SK-N-SH treated with all-trans-retinoic acid at 6 μM for 48 hours (cell line): Measurements from ENCODE around the gene CYP4F2.

ENCODE experiments used
- ATAC-seq: fragments of 200-7000 bp; cut with Tn5 transposase; 3 replicates; pipeline ENCODE4 v1.9.1; 2020; ENCODE audit warnings: mild to moderate bottlenecking, moderate library complexity
- ARNTL ChIP-seq: fragments of 450-650 bp; formaldehyde crosslinking; IDR thresholded peaks from 2 replicates; pipeline ENCODE4 v1.5.0; 2020; ENCODE audit warnings: low read depth, mild to moderate bottlenecking, moderate library complexity, borderline replicate concordance
- BACH2 ChIP-seq: fragments of 250-450 bp; sonication (Bioruptor Pico); IDR thresholded peaks from 2 replicates; pipeline ENCODE4 v1.9.0; 2021; ENCODE audit warnings: mild to moderate bottlenecking, borderline replicate concordance
- CREB5 ChIP-seq: fragments of 250-450 bp; sonication (Bioruptor Pico); IDR thresholded peaks from 2 replicates; pipeline ENCODE4 v1.5.1; 2020; ENCODE audit warnings: low read depth, mild to moderate bottlenecking, moderate library complexity
- CSDC2 ChIP-seq: fragments of 250-450 bp; sonication (Bioruptor Pico); IDR thresholded peaks from 2 replicates; pipeline ENCODE4 v1.5.0; 2020; ENCODE audit warnings: mild to moderate bottlenecking, moderate library complexity
- ESRRG ChIP-seq: fragments of 250-450 bp; sonication (Bioruptor Pico); IDR thresholded peaks from 2 replicates; pipeline ENCODE4 v1.6.1; 2021; ENCODE audit warnings: mild to moderate bottlenecking
- GLIS3 ChIP-seq: fragments of 250-450 bp; sonication (Bioruptor Pico); IDR thresholded peaks from 2 replicates; pipeline ENCODE4 v1.5.0; 2020; ENCODE audit warnings: mild to moderate bottlenecking, moderate library complexity
- ISL1 ChIP-seq: fragments of 250-450 bp; sonication (Bioruptor Pico); IDR thresholded peaks from 2 replicates; pipeline ENCODE4 v2.1.2; 2022; ENCODE audit warnings: mild to moderate bottlenecking, moderate library complexity
- OSR1 ChIP-seq: fragments of 250-450 bp; sonication (Bioruptor Pico); IDR thresholded peaks from 2 replicates; pipeline ENCODE4 v1.8.0; 2022; ENCODE audit warnings: moderate library complexity, mild to moderate bottlenecking, inconsistent platforms
- POU6F1 ChIP-seq: fragments of 250-450 bp; sonication (Bioruptor Pico); IDR thresholded peaks from 2 replicates; pipeline ENCODE4 v1.8.0; 2021; ENCODE audit warnings: low read depth, mild to moderate bottlenecking, moderate library complexity, borderline replicate concordance
- PPARA ChIP-seq: fragments of 250-450 bp; sonication (Bioruptor Pico); IDR thresholded peaks from 2 replicates; pipeline ENCODE4 v1.5.0; 2020; ENCODE audit warnings: mild to moderate bottlenecking, borderline replicate concordance
- RARB ChIP-seq: fragments of 250-450 bp; sonication (Bioruptor Pico); IDR thresholded peaks from 2 replicates; pipeline ENCODE4 v1.8.0; 2021; ENCODE audit warnings: mild to moderate bottlenecking, moderate library complexity
- SNAI2 ChIP-seq: fragments of 250-450 bp; sonication (Bioruptor Pico); IDR thresholded peaks from 2 replicates; pipeline ENCODE4 v1.5.0; 2020; ENCODE audit warnings: mild to moderate bottlenecking, moderate library complexity
- TCF4 ChIP-seq: fragments of 250-450 bp; sonication (Bioruptor Pico); IDR thresholded peaks from 2 replicates; pipeline ENCODE4 v1.8.0; 2021; ENCODE audit warnings: mild to moderate bottlenecking, moderate library complexity, borderline replicate concordance
- TOX ChIP-seq: fragments of 250-450 bp; sonication (Bioruptor Pico); IDR thresholded peaks from 2 replicates; pipeline ENCODE4 v1.8.0; 2021; ENCODE audit warnings: mild to moderate bottlenecking, moderate library complexity, borderline replicate concordance
- ZC3H10 ChIP-seq: fragments of 250-450 bp; sonication (Bioruptor Pico); IDR thresholded peaks from 2 replicates; pipeline ENCODE4 v1.5.1; 2021; ENCODE audit warnings: mild to moderate bottlenecking, moderate library complexity
- ZFP3 ChIP-seq: fragments of 250-450 bp; sonication (Bioruptor Pico); IDR thresholded peaks from 2 replicates; pipeline ENCODE4 v1.5.0; 2020; ENCODE audit warnings: mild to moderate bottlenecking, moderate library complexity
- ZFP30 ChIP-seq: fragments of 450-650 bp; formaldehyde crosslinking; IDR thresholded peaks from 2 replicates; pipeline ENCODE4 v1.5.0; 2022; ENCODE audit warnings: mild to moderate bottlenecking, moderate library complexity
- ZNF565 ChIP-seq: fragments of 450-650 bp; formaldehyde crosslinking; conservative IDR thresholded peaks from 2 replicates; pipeline ENCODE4 v1.5.0; 2020; ENCODE audit warnings: low read depth, mild to moderate bottlenecking, moderate library complexity
- ZNF70 ChIP-seq: fragments of 450-650 bp; formaldehyde crosslinking; IDR thresholded peaks from 2 replicates; pipeline ENCODE4 v1.5.0; 2020; ENCODE audit warnings: mild to moderate bottlenecking, moderate library complexity
- ZNF8 ChIP-seq: fragments of 450-650 bp; formaldehyde crosslinking; IDR thresholded peaks from 2 replicates; pipeline ENCODE4 v1.5.0; 2020; ENCODE audit warnings: mild to moderate bottlenecking, moderate library complexity
- TF ChIP-seq, protein P1 (sequence below): fragments of 250-450 bp; sonication (Bioruptor Pico); IDR thresholded peaks from 2 replicates; pipeline ENCODE4 v1.8.0; 2020; ENCODE audit warnings: mild to moderate bottlenecking, moderate library complexity, borderline replicate concordance
- TF ChIP-seq, protein P2 (sequence below): fragments of 250-450 bp; sonication (Bioruptor Pico); IDR thresholded peaks from 2 replicates; pipeline ENCODE4 v1.5.1; 2021; ENCODE audit warnings: mild to moderate bottlenecking, moderate library complexity

The CYP4F2 gene

GRCh38 chr19:15913830-15914229 is 16.0 kb upstream of the CYP4F2 start (continued):
- no peak for TF ChIP-seq POU6F1 (CRISPR knock-in tag)
- no peak for TF ChIP-seq ESRRG
- TF ChIP-seq ISL1 (CRISPR knock-in tag) = no peak
- no peak for TF ChIP-seq GLIS3 (CRISPR knock-in tag)
- TF ChIP-seq CSDC2 (CRISPR knock-in tag) = no peak
- TF ChIP-seq ZFP3 = no peak
- no peak for TF ChIP-seq ARNTL (CRISPR knock-in tag)
- TF ChIP-seq TOX (CRISPR knock-in tag) = no peak
- no peak for TF ChIP-seq ZNF8 (CRISPR knock-in tag)
- TF ChIP-seq RARB (CRISPR knock-in tag) = no peak

DNA sequence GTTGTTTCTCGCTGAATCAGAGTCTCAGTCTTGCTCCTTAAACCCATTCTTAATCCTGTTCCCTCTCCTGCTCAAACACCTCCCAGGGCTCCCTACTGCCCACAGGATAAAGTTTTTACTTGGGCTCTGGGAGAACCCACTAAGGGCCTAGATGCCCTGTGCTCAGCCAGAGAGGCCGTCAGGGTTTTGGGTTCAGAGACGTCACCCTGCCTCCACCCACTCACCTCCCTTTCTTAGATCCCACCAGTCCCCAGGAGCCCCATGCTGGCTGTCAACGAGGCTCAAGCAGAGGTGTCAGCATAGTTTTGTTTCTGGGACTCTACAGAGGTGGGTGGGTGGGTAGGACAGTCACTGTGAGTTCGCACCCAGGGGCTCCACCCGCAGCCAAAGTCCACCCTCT is 15.5 kb upstream of the CYP4F2 start:
- ATAC-seq = no peak
- TF ChIP-seq CSDC2 (CRISPR knock-in tag) (no peak), POU6F1 (CRISPR knock-in tag) (no peak), ESRRG (no peak), BACH2 (CRISPR knock-in tag) (no peak), OSR1 (CRISPR knock-in tag) (no peak), TCF4 (CRISPR knock-in tag) (no peak), ZNF8 (CRISPR knock-in tag) (no peak), SNAI2 (no peak), GLIS3 (CRISPR knock-in tag) (no peak), ZNF70 (CRISPR knock-in tag) (no peak), ZC3H10 (CRISPR knock-in tag) (no peak), TOX (CRISPR knock-in tag) (no peak)
- TF ChIP-seq, protein P1, sequence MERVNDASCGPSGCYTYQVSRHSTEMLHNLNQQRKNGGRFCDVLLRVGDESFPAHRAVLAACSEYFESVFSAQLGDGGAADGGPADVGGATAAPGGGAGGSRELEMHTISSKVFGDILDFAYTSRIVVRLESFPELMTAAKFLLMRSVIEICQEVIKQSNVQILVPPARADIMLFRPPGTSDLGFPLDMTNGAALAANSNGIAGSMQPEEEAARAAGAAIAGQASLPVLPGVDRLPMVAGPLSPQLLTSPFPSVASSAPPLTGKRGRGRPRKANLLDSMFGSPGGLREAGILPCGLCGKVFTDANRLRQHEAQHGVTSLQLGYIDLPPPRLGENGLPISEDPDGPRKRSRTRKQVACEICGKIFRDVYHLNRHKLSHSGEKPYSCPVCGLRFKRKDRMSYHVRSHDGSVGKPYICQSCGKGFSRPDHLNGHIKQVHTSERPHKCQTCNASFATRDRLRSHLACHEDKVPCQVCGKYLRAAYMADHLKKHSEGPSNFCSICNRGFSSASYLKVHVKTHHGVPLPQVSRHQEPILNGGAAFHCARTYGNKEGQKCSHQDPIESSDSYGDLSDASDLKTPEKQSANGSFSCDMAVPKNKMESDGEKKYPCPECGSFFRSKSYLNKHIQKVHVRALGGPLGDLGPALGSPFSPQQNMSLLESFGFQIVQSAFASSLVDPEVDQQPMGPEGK = no peak

DNA sequence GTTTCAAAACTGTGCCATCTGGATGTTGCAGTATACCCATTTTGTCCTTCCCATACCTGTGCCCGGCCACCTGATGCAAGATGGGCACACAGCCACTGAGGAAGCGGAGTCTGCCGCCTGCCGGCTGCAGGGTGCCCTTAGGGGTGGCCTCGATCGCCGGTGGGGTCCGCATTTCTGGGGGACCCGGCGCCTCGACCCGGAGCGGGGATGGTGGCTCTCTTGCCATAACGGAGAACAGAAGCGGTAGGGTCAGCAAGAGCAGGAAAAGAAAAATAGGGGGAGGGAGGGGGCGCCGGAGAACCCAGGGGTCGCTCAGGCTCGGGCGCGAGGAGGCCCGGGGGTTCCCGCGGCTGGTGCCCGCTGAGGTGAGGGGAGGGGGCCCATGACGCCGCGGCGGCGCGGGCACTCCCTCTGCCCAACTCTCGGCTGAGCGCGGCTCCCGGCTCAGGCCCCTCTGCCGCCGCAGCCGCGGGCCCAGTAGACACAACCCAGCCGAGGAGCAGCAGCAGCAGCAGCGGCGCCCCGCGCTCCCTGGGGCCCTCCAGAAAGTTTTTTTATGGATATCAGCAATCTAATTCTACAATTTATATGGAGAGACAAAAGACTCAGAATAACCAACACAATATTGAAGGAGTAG is 13.8 kb upstream of the CYP4F2 start:
- no peak for ATAC-seq
- TF ChIP-seq PPARA (CRISPR knock-in tag) (no peak), ZFP30 (CRISPR knock-in tag) (no peak), CREB5 (CRISPR knock-in tag) (no peak), POU6F1 (CRISPR knock-in tag) (no peak), OSR1 (CRISPR knock-in tag) (no peak), ZC3H10 (CRISPR knock-in tag) (no peak), RARB (CRISPR knock-in tag) (no peak), ZNF70 (CRISPR knock-in tag) (no peak), ZFP3 (no peak), ESRRG (no peak), TOX (CRISPR knock-in tag) (no peak), ZNF8 (CRISPR knock-in tag) (no peak), CSDC2 (CRISPR knock-in tag) (no peak), SNAI2 (no peak), TCF4 (CRISPR knock-in tag) (no peak), ARNTL (CRISPR knock-in tag) (no peak), BACH2 (CRISPR knock-in tag) (no peak), GLIS3 (CRISPR knock-in tag) (no peak), ZNF565 (no peak)
- TF ChIP-seq, protein P2, sequence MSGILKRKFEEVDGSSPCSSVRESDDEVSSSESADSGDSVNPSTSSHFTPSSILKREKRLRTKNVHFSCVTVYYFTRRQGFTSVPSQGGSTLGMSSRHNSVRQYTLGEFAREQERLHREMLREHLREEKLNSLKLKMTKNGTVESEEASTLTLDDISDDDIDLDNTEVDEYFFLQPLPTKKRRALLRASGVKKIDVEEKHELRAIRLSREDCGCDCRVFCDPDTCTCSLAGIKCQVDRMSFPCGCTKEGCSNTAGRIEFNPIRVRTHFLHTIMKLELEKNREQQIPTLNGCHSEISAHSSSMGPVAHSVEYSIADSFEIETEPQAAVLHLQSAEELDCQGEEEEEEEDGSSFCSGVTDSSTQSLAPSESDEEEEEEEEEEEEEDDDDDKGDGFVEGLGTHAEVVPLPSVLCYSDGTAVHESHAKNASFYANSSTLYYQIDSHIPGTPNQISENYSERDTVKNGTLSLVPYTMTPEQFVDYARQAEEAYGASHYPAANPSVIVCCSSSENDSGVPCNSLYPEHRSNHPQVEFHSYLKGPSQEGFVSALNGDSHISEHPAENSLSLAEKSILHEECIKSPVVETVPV = no peak
- TF ChIP-seq, all 23 proteins: peak for 0
